ENCODE data around the gene EYA2. TPM values are rescaled to one million over a fixed set of nuclear protein-coding genes. Genes with fewer than 3 reads are reported as not detected.

Gene EYA2
- total RNA-seq, 1 experiment from 2014 or later, result not detected

- BruUV-seq (replicated peaks), result no TSS peak
- no peak for TF ChIP-seq CTCF (conservative IDR thresholded peaks at IDR 0.05; ENCODE audit: low read depth, low read length)
- TF ChIP-seq EZH2 (IDR thresholded peaks at IDR 0.05; ENCODE audit: borderline replicate concordance, low read depth, low read length, poor library complexity, severe bottlenecking), result no peak
- POLR2A ChIA-PET (ENCODE audit: low non-redundant PET), result no interaction called here
- Histone ChIP-seq H3K9me3 (ENCODE audit: low read depth, low read length, poor library complexity, severe bottlenecking) (no peaks in the 10 kb centered on the region), H3K27ac (ENCODE audit: low read depth, low read length, poor library complexity, severe bottlenecking) (no peak overlapping the region), H3K27me3 (replicated peaks; ENCODE audit: insufficient read depth, low read depth, low read length, poor library complexity) (no peaks in the 10 kb centered on the region), H3K4me1 (ENCODE audit: insufficient read depth, low read length, poor library complexity, severe bottlenecking) (no peaks in the 10 kb centered on the region), H3K36me3 (ENCODE audit: insufficient read depth, low read length, poor library complexity, severe bottlenecking) (no peaks in the 10 kb centered on the region), H3K4me3 (ENCODE audit: low read depth, low read length, poor library complexity, severe bottlenecking) (no peak overlapping the region)
- intact Hi-C loops (cut with micrococcal nuclease; ENCODE audit: unreplicated experiment), result no loop called here
- DNase-seq (ENCODE audit: low spot score), result no peak
- CTCF ChIA-PET, result no interaction called here
Observed at GRCh38 chr20:47141350-47141921, 246.8 kb downstream of the EYA2 start.

- POLR2A ChIA-PET (ENCODE audit: low non-redundant PET), result no interaction called here
- BruUV-seq (replicated peaks), result no TSS peak
- H3K9me3 ChIP-seq (ENCODE audit: low read depth, low read length, poor library complexity, severe bottlenecking), result no peaks in the 10 kb centered on the region
- CTCF ChIA-PET, result no interaction called here
- intact Hi-C loops (cut with micrococcal nuclease; ENCODE audit: unreplicated experiment), result no loop called here
- H3K36me3 ChIP-seq (ENCODE audit: insufficient read depth, low read length, poor library complexity, severe bottlenecking), result no peaks in the 10 kb centered on the region
- H3K27ac ChIP-seq (ENCODE audit: low read depth, low read length, poor library complexity, severe bottlenecking), result no peak overlapping the region
- H3K4me1 ChIP-seq (ENCODE audit: insufficient read depth, low read length, poor library complexity, severe bottlenecking), result no peaks in the 10 kb centered on the region
- DNase-seq (ENCODE audit: low spot score), result no peak
- H3K27me3 ChIP-seq (replicated peaks; ENCODE audit: insufficient read depth, low read depth, low read length, poor library complexity), result no peaks in the 10 kb centered on the region
- TF ChIP-seq EZH2 (IDR thresholded peaks at IDR 0.05; ENCODE audit: borderline replicate concordance, low read depth, low read length, poor library complexity, severe bottlenecking), result no peak
- no peak for TF ChIP-seq CTCF (conservative IDR thresholded peaks at IDR 0.05; ENCODE audit: low read depth, low read length)
- no peak overlapping the region for H3K4me3 ChIP-seq (ENCODE audit: low read depth, low read length, poor library complexity, severe bottlenecking)
Observed at GRCh38 chr20:47141941-47142773, 247.5 kb downstream of the EYA2 start.

- intact Hi-C loops (cut with micrococcal nuclease; ENCODE audit: unreplicated experiment), result no loop called here
- H3K27ac ChIP-seq (ENCODE audit: low read depth, low read length, poor library complexity, severe bottlenecking), result no peak overlapping the region
- CTCF ChIA-PET, result no interaction called here
Observed at GRCh38 chr20:47142774-47143170, 248.1 kb downstream of the EYA2 start.

More at GRCh38 chr20:47142774-47143170, 248.1 kb downstream of the EYA2 start:
- TF ChIP-seq CTCF (conservative IDR thresholded peaks at IDR 0.05; ENCODE audit: low read depth, low read length), result no peak
- TF ChIP-seq EZH2 (IDR thresholded peaks at IDR 0.05; ENCODE audit: borderline replicate concordance, low read depth, low read length, poor library complexity, severe bottlenecking), result no peak
- Histone ChIP-seq H3K4me1 (ENCODE audit: insufficient read depth, low read length, poor library complexity, severe bottlenecking) (no peaks in the 10 kb centered on the region), H3K9me3 (ENCODE audit: low read depth, low read length, poor library complexity, severe bottlenecking) (no peaks in the 10 kb centered on the region), H3K4me3 (ENCODE audit: low read depth, low read length, poor library complexity, severe bottlenecking) (no peak overlapping the region), H3K27me3 (replicated peaks; ENCODE audit: insufficient read depth, low read depth, low read length, poor library complexity) (no peaks in the 10 kb centered on the region), H3K36me3 (ENCODE audit: insufficient read depth, low read length, poor library complexity, severe bottlenecking) (no peaks in the 10 kb centered on the region)
- BruUV-seq (replicated peaks), result no TSS peak
- POLR2A ChIA-PET (ENCODE audit: low non-redundant PET), result no interaction called here
- DNase-seq (ENCODE audit: low spot score), result no peak

All from A673 (cell line).